22Rv1 (cell line): ENCODE data around the gene PC.

Experiments
- CTCF ChIP-seq: fragments of 450-650 bp; IDR thresholded peaks from 2 replicates; pipeline ENCODE4 v1.5.1; 2017; ENCODE audit warnings: mild to moderate bottlenecking
- ZFX ChIP-seq: fragments of 450-650 bp; IDR thresholded peaks from 2 replicates; pipeline ENCODE4 v1.6.1; 2017; ENCODE audit warnings: antibody characterized with exemption, borderline replicate concordance

- no peak for TF ChIP-seq CTCF
- TF ChIP-seq ZFX = no peak
These were observed 52.6 kb downstream of the PC start for GRCh38 chr11:66905631-66906030.
